C4-2B (cell line): ENCODE data around the gene ERBB4.

ENCODE experiments used
- ZFX ChIP-seq: fragments of 450-650 bp; IDR thresholded peaks from 2 replicates; pipeline ENCODE4 v1.6.1; 2017
- TF ChIP-seq, protein P1 (sequence below): fragments of 450-650 bp; conservative IDR thresholded peaks from 2 replicates; pipeline ENCODE4 v1.5.1; 2017; ENCODE audit warnings: mild to moderate bottlenecking

DNA sequence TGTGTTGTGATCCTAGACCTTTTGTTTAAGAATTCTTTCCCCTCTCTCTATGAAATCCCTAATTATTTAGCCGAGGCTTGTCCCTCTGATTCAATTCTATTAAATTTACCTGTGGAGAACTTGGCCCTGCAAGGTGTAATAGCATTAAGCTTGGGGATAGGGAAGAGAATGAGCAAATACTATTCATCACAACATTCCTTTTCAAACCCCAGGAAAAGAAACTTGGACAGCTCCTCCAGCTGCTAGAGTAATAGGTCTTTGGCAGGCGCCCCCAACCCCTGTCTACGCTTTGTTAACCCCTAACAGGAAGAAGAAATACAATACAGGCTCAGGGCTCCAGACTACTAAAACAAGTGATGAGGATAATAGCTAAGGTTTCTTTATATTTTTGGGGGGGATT, 1025.2 kb downstream of the ERBB4 start:
- TF ChIP-seq, protein P1, sequence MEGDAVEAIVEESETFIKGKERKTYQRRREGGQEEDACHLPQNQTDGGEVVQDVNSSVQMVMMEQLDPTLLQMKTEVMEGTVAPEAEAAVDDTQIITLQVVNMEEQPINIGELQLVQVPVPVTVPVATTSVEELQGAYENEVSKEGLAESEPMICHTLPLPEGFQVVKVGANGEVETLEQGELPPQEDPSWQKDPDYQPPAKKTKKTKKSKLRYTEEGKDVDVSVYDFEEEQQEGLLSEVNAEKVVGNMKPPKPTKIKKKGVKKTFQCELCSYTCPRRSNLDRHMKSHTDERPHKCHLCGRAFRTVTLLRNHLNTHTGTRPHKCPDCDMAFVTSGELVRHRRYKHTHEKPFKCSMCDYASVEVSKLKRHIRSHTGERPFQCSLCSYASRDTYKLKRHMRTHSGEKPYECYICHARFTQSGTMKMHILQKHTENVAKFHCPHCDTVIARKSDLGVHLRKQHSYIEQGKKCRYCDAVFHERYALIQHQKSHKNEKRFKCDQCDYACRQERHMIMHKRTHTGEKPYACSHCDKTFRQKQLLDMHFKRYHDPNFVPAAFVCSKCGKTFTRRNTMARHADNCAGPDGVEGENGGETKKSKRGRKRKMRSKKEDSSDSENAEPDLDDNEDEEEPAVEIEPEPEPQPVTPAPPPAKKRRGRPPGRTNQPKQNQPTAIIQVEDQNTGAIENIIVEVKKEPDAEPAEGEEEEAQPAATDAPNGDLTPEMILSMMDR, result no peak
- TF ChIP-seq ZFX, result no peak
